ENCODE data around the gene FRG1. TPM values are rescaled to one million over a fixed set of nuclear protein-coding genes. Genes with fewer than 3 reads are reported as not detected.
"Not testable (repeated sequence)": the region's sequence is repeated elsewhere in the genome, so short reads cannot be mapped to it uniquely, and the experiment has no call there.

Gene FRG1
- total and polyA plus RNA-seq, 2 of the 8 experiments (the other 6 are each of a cell fraction or from before 2014, with no cell fraction given) = 6.2 to 31.8 TPM

GRCh38 chr4:189989941-189990340, 49.3 kb downstream of the FRG1 start:
- H2BK5ac ChIP-seq (ENCODE audit: low read depth, low read length); H3K27me3 ChIP-seq (replicated peaks in 1 of 4; ENCODE audit: control insufficient read depth in 3 of 4, extremely low read depth in 1 of 4, insufficient read depth in 3 of 4, low read length in 3 of 4); H3K79me2 ChIP-seq (ENCODE audit: control insufficient read depth in 1 of 2, insufficient read depth in 2 of 2, low read length in 2 of 2); H3K4me1 ChIP-seq (replicated peaks in 1 of 4; ENCODE audit: control insufficient read depth in 3 of 4, insufficient read depth in 4 of 4, low read length in 3 of 4); POLR2A ChIA-PET (ENCODE audit: partially characterized antibody); H4K8ac ChIP-seq (ENCODE audit: extremely low read depth, insufficient read depth, low read length); H2BK20ac ChIP-seq (ENCODE audit: low read length); H4K20me1 ChIP-seq (replicated peaks in 1 of 2; ENCODE audit: control insufficient read depth in 1 of 2, insufficient read depth in 2 of 2, low read length in 2 of 2); H3K23me2 ChIP-seq (ENCODE audit: low read depth, low read length); H3K56ac ChIP-seq (replicated peaks; ENCODE audit: insufficient read length, low read depth, low read length); H3K18ac ChIP-seq (ENCODE audit: extremely low read depth, low read length); H2BK12ac ChIP-seq (ENCODE audit: low read depth, low read length); H3K36me3 ChIP-seq (ENCODE audit: control insufficient read depth in 2 of 4, insufficient read depth in 4 of 4, low read length in 3 of 4); H3K23ac ChIP-seq (ENCODE audit: insufficient read length); H2AFZ ChIP-seq (ENCODE audit: low read length); H2BK120ac ChIP-seq (replicated peaks; ENCODE audit: low read depth, low read length); FAIRE-seq; H3K4ac ChIP-seq (replicated peaks; ENCODE audit: insufficient read length, low read depth, low read length); H3K27ac ChIP-seq (ENCODE audit: low read depth, low read length); H3K9me3 ChIP-seq (ENCODE audit: insufficient read depth in 2 of 2, low read depth in 1 of 2, low read length in 1 of 2); H3K4me2 ChIP-seq (ENCODE audit: insufficient read depth in 1 of 2, low read depth in 2 of 2, low read length in 2 of 2); H3K14ac ChIP-seq (ENCODE audit: insufficient read length); H4K91ac ChIP-seq (replicated peaks; ENCODE audit: insufficient read length, low read length); CTCF ChIA-PET (ENCODE audit: partially characterized antibody); H3K79me1 ChIP-seq (ENCODE audit: low read depth, low read length); H2BK15ac ChIP-seq (ENCODE audit: low read length); H2AK5ac ChIP-seq (ENCODE audit: low read depth, low read length); H4K5ac ChIP-seq (ENCODE audit: insufficient read length, low read depth, low read length); H3K4me3 ChIP-seq (ENCODE audit: extremely low read depth in 1 of 4, insufficient read depth in 2 of 4, low read depth in 3 of 4, low read length in 4 of 4); H3K9ac ChIP-seq (replicated peaks in 1 of 4; ENCODE audit: extremely low read depth in 1 of 4, low read depth in 3 of 4, low read length in 3 of 4); DNase-seq (ENCODE audit: low read depth in 1 of 2, low spot score in 2 of 2): not testable (repeated sequence)
- WGBS, 2 experiments (ENCODE audit: extremely low coverage in 1 of 2, insufficient coverage in 1 of 2, insufficient read length in 1 of 2, insufficient replicate concordance in 2 of 2, low coverage in 1 of 2, low lambda C conversion rate in 2 of 2, missing lambda C conversion rate in 1 of 2) = 100% methylated on average over 2 of the region's 3 CpGs; no CpG with 5 or more reads in 1 of the 2 experiments

Small RNAs within 50 kb of the gene (small RNA-seq; reads per million reads assigned to genes)
- gene MLLT10P2 (ENCODE audit: insufficient read depth) = not detected

Other genes with a start within 250 kb of the FRG1 start
- not detected in 2 replicates for gene FRG2, start 86.4 kb downstream of the FRG1 start, total RNA-seq (2021; fragmentation: NEBNext Ultra II Directional; extraction: Animal tissue kit (Norgen Biotek cat#: 25700))
- gene FRG2, start 86.4 kb downstream of the FRG1 start, polyA plus RNA-seq (2011; rRNA removed) = not detected in 2 replicates
- gene DBET, start 123.6 kb downstream of the FRG1 start, total RNA-seq (2021; fragmentation: NEBNext Ultra II Directional; extraction: Animal tissue kit (Norgen Biotek cat#: 25700)) = not detected in 2 replicates
- gene DBET, start 123.6 kb downstream of the FRG1 start, polyA plus RNA-seq (2011; rRNA removed) = not detected in 2 replicates
- gene DUX4, start 232.9 kb downstream of the FRG1 start, total RNA-seq (2021; fragmentation: NEBNext Ultra II Directional; extraction: Animal tissue kit (Norgen Biotek cat#: 25700)) = not detected in 2 replicates
- not detected in 2 replicates for gene DUX4, start 232.9 kb downstream of the FRG1 start, polyA plus RNA-seq (2011; rRNA removed)